ENCODE data around the gene TMEM121.

The TMEM121 gene

GRCh38 chr14:105495990-105496830 is 30.2 kb upstream of the TMEM121 start:
- no peak for TF ChIP-seq CTCF (conservative IDR thresholded peaks at IDR 0.05; ENCODE audit: low read depth, low read length)
- no peak for DNase-seq (ENCODE audit: low read depth)
- H3K4me3 ChIP-seq (ENCODE audit: low read depth, low read length): no peak overlapping the region

DNA sequence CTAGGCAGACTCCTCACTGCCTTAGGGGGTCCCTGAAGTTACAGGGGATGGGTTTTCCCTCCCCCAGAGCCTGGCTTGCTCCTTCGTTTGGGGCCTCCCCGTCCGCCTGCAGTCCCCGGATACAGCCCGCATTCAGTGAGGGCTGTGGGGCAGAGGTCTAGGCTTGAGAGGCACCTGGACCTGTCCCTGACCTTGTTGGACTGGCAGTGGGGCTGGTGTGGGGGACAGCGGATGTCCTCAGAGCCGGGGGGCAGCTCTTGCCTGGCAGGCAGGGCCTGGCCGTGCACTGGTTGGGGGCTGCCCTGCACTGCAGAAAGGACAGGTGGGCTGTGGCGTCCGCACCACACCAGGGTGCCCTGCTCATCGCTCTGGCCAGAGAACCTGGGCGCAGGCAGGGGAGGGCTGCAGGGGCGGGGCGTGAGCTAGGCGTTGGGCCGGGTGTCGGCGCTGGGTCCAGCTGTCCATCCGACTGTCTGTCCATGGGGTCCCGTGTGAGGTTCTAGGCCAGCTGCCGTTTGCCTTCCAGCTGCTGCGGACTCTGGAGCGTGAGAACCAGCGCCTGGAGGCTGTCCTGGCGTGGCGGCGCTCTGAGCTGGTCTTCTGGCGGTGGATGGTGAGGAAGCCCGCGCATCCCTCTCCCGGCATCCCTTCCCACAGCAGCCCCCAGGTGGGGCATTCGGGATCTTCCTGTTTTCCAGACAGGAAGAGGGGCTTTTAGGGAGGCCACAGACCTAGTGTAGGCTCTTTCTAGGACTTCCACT is 29.4 kb upstream of the TMEM121 start:
- no peak overlapping the region for H3K4me3 ChIP-seq (ENCODE audit: low read depth, low read length)
- TF ChIP-seq CTCF (conservative IDR thresholded peaks at IDR 0.05; ENCODE audit: low read depth, low read length): no peak

GRCh38 chr14:105497671-105498429 is 28.5 kb upstream of the TMEM121 start:
- H3K4me3 ChIP-seq (ENCODE audit: low read depth, low read length): no peak overlapping the region
- no peak for TF ChIP-seq CTCF (conservative IDR thresholded peaks at IDR 0.05; ENCODE audit: low read depth, low read length)
- no peak for DNase-seq (ENCODE audit: low read depth)

More for the DNA sequence above, 29.4 kb upstream of the TMEM121 start:
- DNase-seq (ENCODE audit: low read depth): no peak

DNA sequence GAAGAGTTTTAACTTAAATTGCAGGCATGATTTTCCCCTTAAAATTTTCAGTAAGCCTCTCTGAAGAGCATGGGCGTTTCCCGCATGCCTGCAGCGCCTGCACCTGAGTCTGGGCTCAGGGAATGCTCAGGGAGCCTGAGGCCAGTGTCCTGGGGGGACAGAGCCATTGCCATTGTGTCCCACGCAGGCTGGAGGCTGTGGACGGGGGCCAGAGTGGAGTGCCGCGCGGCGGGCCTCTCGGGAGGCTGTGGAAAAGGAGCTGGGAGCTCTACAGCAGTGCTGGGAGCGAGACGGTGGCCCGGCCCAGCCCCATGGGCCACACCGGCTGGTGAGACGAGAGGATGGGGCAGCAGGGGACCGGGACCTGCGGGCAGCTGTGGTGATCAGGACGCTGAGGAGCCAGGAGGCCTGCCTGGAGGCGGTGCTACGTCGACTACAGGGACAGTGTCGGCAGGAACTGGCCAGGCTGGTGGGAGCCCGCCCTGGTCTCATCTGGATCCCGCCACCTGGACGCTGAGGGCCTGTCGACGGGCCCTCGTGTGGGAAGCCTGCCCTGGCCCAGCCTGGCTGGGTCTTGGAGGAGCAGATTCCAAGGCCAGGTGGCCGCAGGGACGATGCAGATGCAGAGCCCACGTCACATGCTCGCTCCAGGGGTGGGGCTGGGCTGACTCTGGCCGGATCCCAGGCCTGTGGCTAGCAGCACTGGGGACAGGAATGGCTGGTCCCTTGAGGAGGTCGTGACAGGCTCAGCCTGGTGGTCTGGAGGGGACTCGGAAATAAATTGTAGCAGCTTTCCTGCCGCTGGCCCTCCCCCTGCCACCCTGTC is 27.7 kb upstream of the TMEM121 start:
- no peak overlapping the region for H3K4me3 ChIP-seq (ENCODE audit: low read depth, low read length)
- DNase-seq (ENCODE audit: low read depth): no peak
- no peak for TF ChIP-seq CTCF (conservative IDR thresholded peaks at IDR 0.05; ENCODE audit: low read depth, low read length)

GRCh38 chr14:105499256-105500035 is 26.9 kb upstream of the TMEM121 start:
- no peak for TF ChIP-seq CTCF (conservative IDR thresholded peaks at IDR 0.05; ENCODE audit: low read depth, low read length)
- DNase-seq (ENCODE audit: low read depth): no peak
- no peak overlapping the region for H3K4me3 ChIP-seq (ENCODE audit: low read depth, low read length)
